Measurements from ENCODE around the gene UMODL1. TPM values are rescaled to one million over a fixed set of nuclear protein-coding genes. Genes with fewer than 3 reads are reported as not detected.

Gene UMODL1
- total and polyA plus RNA-seq, 9 donors = 0.01 to 2.2 (median 0.24) TPM; not detected in 5

GRCh38 chr21:42097860-42098454 is 26.8 kb downstream of the UMODL1 start:
- intact Hi-C loops (cut with DNase I) = no loop called here
- WGBS, 3 donors = 43 to 46% (median 44%) methylated on average over 8 of the region's 8 CpGs
- Histone ChIP-seq H3K27ac (no peak overlapping the region), H3K36me3 (no peaks in the 10 kb centered on the region), H3K4me1 (ENCODE audit: insufficient read depth) (no peaks in the 10 kb centered on the region), H3K9me3 (peaks cover 0 to 8% of the 10 kb centered on the region in 2 donors), H3K4me3 (no peak overlapping the region), H3K27me3 (no peaks in the 10 kb centered on the region)
- DNase-seq = no peak
- TF ChIP-seq, protein P1, sequence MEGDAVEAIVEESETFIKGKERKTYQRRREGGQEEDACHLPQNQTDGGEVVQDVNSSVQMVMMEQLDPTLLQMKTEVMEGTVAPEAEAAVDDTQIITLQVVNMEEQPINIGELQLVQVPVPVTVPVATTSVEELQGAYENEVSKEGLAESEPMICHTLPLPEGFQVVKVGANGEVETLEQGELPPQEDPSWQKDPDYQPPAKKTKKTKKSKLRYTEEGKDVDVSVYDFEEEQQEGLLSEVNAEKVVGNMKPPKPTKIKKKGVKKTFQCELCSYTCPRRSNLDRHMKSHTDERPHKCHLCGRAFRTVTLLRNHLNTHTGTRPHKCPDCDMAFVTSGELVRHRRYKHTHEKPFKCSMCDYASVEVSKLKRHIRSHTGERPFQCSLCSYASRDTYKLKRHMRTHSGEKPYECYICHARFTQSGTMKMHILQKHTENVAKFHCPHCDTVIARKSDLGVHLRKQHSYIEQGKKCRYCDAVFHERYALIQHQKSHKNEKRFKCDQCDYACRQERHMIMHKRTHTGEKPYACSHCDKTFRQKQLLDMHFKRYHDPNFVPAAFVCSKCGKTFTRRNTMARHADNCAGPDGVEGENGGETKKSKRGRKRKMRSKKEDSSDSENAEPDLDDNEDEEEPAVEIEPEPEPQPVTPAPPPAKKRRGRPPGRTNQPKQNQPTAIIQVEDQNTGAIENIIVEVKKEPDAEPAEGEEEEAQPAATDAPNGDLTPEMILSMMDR (IDR thresholded peaks at IDR 0.05) = no peak
- TF ChIP-seq EP300 (IDR thresholded peaks at IDR 0.05) (no peak), POLR2A (IDR thresholded peaks at IDR 0.05) (no peak)

- TF ChIP-seq, protein P1 (IDR thresholded peaks at IDR 0.05) = no peak
- TF ChIP-seq POLR2A (IDR thresholded peaks at IDR 0.05) (no peak), EP300 (IDR thresholded peaks at IDR 0.05) (no peak)
- no peak for DNase-seq
- Histone ChIP-seq H3K27ac (no peak overlapping the region), H3K4me1 (ENCODE audit: insufficient read depth) (no peaks in the 10 kb centered on the region), H3K9me3 (peaks cover 0 to 8% of the 10 kb centered on the region in 2 donors), H3K36me3 (no peaks in the 10 kb centered on the region), H3K27me3 (no peaks in the 10 kb centered on the region), H3K4me3 (no peak overlapping the region)
- 82 to 88% (median 86%) methylated on average over 21 of the region's 21 CpGs for WGBS, 3 donors
- intact Hi-C loops (cut with DNase I) = no loop called here
Observed at GRCh38 chr21:42098957-42099505, 27.9 kb downstream of the UMODL1 start.

GRCh38 chr21:42101246-42101645 is 30.1 kb downstream of the UMODL1 start:
- no peaks in the 10 kb centered on the region for H3K4me1 ChIP-seq (ENCODE audit: insufficient read depth)
- TF ChIP-seq EP300 (IDR thresholded peaks at IDR 0.05) (no peak), POLR2A (IDR thresholded peaks at IDR 0.05) (no peak)
- TF ChIP-seq, protein P1 (IDR thresholded peaks at IDR 0.05) = no peak
- H3K27ac ChIP-seq = no peak overlapping the region
- H3K27me3 ChIP-seq = no peaks in the 10 kb centered on the region
- no peak for DNase-seq
- H3K4me3 ChIP-seq = no peak overlapping the region
- WGBS, 3 donors = 87 to 91% (median 89%) methylated on average over 14 of the region's 14 CpGs
- H3K9me3 ChIP-seq = no peaks in the 10 kb centered on the region
- no peaks in the 10 kb centered on the region for H3K36me3 ChIP-seq
- intact Hi-C loops (cut with DNase I) = no loop called here

DNA sequence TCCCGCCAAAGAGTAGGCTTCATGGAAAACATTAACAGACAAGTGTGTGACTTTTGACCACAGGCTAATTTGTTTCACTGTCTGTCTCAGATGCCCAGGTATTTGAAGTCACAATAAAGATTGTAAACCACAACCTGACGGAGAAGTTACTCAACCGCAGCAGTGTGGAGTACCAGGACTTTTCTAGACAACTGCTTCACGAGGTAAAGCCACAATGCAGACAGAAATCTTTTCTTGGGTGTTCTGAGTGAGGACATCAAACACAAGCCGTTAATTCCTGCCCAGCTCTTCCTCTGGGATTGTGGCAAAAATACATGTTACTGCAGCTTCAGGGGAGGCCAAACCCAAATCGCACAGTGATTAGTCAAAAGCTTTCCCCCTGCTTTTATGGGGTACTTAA is 31.0 kb downstream of the UMODL1 start:
- Histone ChIP-seq H3K27ac (no peak overlapping the region), H3K4me3 (no peak overlapping the region), H3K9me3 (no peaks in the 10 kb centered on the region), H3K4me1 (ENCODE audit: insufficient read depth) (no peaks in the 10 kb centered on the region), H3K27me3 (no peaks in the 10 kb centered on the region), H3K36me3 (no peaks in the 10 kb centered on the region)
- 71 to 84% (median 82%) methylated on average over 6 of the region's 6 CpGs for WGBS, 3 donors
- no peak for DNase-seq
- TF ChIP-seq POLR2A (IDR thresholded peaks at IDR 0.05) (no peak), EP300 (IDR thresholded peaks at IDR 0.05) (no peak)
- TF ChIP-seq, protein P1 (IDR thresholded peaks at IDR 0.05) = no peak
- intact Hi-C loops (cut with DNase I) = no loop called here

Measured in ovary (tissue), 9 donors.